AG04449 (cell line): ENCODE results near the gene BCAR1.

ENCODE experiments used
- CTCF ChIA-PET: fragments of 350-600 bp; formaldehyde crosslinking; extraction: SDS; loops from one replicate; lab custom pipeline; 2021; ENCODE audit warnings: antibody characterized with exemption; lab: Yijun Ruan, JAX
- POLR2A ChIA-PET: fragments of 400-600, 350-600 bp; formaldehyde crosslinking; extraction: SDS; loops from one replicate; lab custom pipeline; 2020; ENCODE audit warnings: antibody characterized with exemption, inconsistent platforms; lab: Yijun Ruan, JAX
- DNase-seq: peaks from one replicate; pipeline ENCODE4 v3.0.0-alpha.2; 2010; ENCODE audit warnings: low read depth, low spot score
- H3K4me3 ChIP-seq: 2 replicates; pipeline ENCODE4 v1.5.1; 2011; ENCODE audit warnings: low read depth, mild to moderate bottlenecking, control low read depth, low read length
- TF ChIP-seq, protein P1 (sequence below): IDR thresholded peaks from one replicate; pipeline ENCODE4 v1.5.1; 2011; ENCODE audit warnings: mild to moderate bottlenecking, moderate library complexity, low read length, control low read depth, inconsistent platforms; ENCODE audit not compliant: insufficient read depth; ENCODE audit errors: missing control alignments

Gene BCAR1

DNA sequence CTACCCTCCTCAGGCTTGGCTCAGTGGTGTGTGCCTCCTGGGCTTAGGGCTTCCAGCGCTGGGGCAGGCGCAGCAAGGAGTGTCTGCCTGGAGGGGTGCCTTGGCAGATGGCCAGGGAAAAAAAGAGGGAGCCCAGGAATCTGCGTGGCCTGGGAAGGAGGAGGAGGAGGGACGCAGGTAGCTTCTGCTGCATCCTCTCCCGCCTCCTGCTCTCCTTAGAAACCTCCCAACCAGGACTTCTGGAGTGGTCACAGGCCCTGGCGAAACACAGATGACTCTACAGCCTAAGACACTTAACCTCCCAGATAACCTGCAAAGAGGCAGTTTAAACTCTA is 7.3 kb upstream of the BCAR1 start:
- CTCF ChIA-PET = no interaction called here
- H3K4me3 ChIP-seq = no peak overlapping the region
- POLR2A ChIA-PET = no interaction called here
- TF ChIP-seq, protein P1, sequence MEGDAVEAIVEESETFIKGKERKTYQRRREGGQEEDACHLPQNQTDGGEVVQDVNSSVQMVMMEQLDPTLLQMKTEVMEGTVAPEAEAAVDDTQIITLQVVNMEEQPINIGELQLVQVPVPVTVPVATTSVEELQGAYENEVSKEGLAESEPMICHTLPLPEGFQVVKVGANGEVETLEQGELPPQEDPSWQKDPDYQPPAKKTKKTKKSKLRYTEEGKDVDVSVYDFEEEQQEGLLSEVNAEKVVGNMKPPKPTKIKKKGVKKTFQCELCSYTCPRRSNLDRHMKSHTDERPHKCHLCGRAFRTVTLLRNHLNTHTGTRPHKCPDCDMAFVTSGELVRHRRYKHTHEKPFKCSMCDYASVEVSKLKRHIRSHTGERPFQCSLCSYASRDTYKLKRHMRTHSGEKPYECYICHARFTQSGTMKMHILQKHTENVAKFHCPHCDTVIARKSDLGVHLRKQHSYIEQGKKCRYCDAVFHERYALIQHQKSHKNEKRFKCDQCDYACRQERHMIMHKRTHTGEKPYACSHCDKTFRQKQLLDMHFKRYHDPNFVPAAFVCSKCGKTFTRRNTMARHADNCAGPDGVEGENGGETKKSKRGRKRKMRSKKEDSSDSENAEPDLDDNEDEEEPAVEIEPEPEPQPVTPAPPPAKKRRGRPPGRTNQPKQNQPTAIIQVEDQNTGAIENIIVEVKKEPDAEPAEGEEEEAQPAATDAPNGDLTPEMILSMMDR = no peak
- DNase-seq = no peak

DNA sequence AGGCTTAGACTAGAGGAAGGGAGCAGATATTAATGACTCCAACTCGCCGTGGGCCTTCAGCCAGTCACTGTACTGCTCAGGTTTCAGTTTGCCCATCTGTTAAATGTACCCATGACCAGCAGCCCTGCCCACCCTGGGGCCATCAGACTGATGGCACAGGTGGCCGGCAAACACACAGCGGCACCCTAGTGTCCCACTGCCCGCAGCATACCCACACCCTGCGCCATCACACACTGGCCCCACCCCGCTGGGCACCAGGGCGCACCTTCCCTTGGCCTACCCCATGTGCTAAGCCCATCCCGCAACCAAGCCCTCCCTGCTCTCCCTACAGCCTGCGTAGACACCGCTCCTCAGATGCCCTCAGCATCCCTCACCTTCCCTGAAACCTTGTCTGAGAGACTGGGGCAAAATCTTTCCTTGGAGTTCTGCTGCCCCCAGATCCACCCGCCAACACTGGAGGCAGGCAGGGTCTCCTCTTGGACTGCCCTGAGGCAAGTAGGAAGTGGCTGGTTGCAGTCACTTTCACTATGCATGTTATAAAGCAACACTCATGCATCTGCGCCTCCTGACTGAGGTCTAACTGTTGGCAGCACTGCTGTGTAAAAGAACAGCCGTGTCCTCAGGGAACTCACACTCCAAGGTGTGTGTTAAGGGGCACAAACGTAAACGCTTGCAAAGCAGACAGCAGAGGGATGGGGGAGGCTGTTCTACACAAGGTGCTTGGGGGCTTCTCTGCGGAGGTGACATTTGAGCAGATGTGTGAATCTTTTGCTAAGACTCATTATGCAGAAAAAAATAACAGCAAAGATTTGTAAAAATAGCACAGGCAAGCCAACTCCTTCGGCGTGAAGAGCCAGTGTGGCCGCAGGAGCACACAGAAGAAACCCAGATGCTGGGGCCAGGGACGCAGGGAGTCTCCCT is 6.7 kb upstream of the BCAR1 start:
- no peak for DNase-seq
- POLR2A ChIA-PET = no interaction called here
- CTCF ChIA-PET = no interaction called here
- TF ChIP-seq, protein P1 = no peak
- no peak overlapping the region for H3K4me3 ChIP-seq

DNA sequence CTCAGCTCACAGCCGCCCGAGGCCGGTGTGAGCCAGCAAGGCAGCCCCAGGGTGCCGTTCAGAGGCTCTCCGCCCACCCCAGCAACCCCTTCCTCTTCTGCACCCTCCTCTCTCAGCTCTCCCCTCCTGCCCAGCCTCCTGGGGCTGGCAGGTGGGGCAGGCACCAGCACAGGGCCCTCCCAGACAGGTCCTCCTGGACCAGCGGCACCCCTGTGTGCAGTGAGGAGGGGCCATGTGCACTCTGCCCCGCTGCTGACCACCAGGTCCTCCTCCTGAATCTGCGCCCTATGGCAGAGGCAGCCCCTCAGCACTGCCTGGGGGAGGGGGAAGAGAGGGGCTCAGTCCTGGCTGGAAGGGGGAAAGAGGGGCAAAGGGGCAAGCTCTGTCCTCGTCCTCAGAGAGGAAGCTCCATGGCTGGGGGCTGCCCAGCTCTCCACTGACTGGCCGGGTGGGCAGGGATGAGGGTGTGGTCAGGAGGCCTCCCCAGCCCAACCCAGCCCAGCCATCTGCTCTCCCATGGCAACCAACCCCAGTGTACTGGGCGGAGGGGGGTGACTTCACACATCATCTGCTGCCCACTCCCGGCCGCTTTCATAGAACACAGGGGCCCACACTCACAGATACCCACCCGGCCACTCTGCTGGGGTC is 5.4 kb upstream of the BCAR1 start:
- H3K4me3 ChIP-seq = no peak overlapping the region
- TF ChIP-seq, protein P1 = no peak
- ChIA-PET CTCF (interaction anchor here (0.9 kb wide), 1 partner anchor 58 kb away, joined by 3 read pairs; no protein-coding TSS in a partner anchor), POLR2A (interaction anchor here (0.6 to 4.6 kb wide), 3 partner anchors 10 to 49 kb away, joined by 3 to 16 read pairs (median 8); no protein-coding TSS in a partner anchor)
- DNase-seq = no peak

DNA sequence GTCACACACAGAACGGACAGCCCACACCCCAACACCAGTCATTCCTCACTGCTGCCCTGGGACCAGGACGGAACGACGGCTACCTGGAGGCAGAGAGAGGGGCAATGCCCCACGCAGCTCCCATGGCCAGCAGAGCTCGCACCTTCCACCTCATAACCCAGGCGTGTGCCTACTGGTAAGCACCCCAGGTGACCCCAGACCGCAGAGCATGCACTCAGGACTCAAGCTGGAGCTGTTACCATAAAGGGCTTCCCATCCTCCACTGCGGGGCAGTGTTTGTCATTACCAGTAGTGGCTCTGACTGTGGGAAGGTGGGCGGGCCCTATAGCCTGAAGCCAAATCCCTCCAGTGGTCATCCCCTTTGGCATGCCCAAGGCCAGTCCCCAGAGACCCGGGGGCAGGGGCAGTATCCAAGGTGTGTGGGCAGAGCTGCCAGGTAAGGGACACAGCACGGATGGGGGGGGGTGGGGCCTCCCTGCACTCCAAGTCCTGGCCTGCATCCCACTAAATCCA is 4.7 kb upstream of the BCAR1 start:
- H3K4me3 ChIP-seq = no peak overlapping the region
- CTCF ChIA-PET = interaction anchor here (0.9 kb wide), 1 partner anchor 57 kb away, joined by 3 read pairs; no protein-coding TSS in a partner anchor
- TF ChIP-seq, protein P1 = no peak
- DNase-seq = no peak
- POLR2A ChIA-PET = interaction anchor here (1.3 to 4.6 kb wide), 2 partner anchors 11 to 49 kb away, joined by 8 to 16 read pairs; no protein-coding TSS in a partner anchor

DNA sequence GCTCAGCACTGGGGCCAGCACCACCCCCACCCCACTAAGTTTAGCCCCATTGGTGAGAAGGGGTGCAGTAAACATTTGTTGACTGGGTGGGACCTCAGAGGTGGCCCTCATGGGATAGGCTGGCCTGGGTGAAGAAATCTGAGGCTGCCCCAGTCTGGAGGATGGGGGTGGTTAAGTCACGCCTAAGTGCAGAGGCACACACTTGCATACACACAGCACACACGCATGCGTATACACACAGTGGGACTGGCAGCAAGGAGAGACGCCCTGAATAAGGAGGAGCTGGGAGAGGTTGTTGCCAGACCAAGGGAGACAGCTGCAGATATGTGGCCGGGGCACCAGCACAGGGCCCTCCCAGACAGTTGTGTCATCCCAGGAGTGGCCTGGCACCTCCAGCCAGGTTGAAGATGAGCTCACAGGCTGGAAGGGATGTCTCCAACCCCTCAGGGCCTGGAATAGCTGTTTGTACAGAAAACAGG is 3.0 kb upstream of the BCAR1 start:
- DNase-seq = no peak
- TF ChIP-seq, protein P1 = no peak
- H3K4me3 ChIP-seq = no peak overlapping the region
- CTCF ChIA-PET = interaction anchor here (0.6 to 1.9 kb wide), 6 partner anchors 9 to 131 kb away, joined by 3 to 10 read pairs (median 4); no protein-coding TSS in a partner anchor
- POLR2A ChIA-PET = interaction anchor here (1.7 to 4.6 kb wide), 2 partner anchors 9 to 21 kb away, joined by 9 to 16 read pairs; no protein-coding TSS in a partner anchor
